MCF 10A (cell line): ENCODE results near the gene WDR49. TPM values are rescaled to one million over a fixed set of nuclear protein-coding genes. Genes with fewer than 3 reads are reported as not detected.

Experiments
- BruUV-seq: library from RNA; stranded (reverse); fragments of 400-500 nt; replicated peaks from 2 replicates; lab custom pipeline; 2021; lab: Mats Ljungman, UMichigan
- CTCF ChIA-PET: fragments of 300-600 bp; sonication (Branson Sonifier 250); formaldehyde crosslinking; extraction: SDS; loops from one replicate; lab custom pipeline; 2021; ENCODE audit warnings: antibody characterized with exemption, inconsistent platforms; lab: Yijun Ruan, JAX
- POLR2A ChIA-PET: fragments of 300-600, 350-650 bp; sonication (Branson Sonifier 250); formaldehyde crosslinking; extraction: SDS; loops from one replicate; lab custom pipeline; 2020; ENCODE audit warnings: antibody characterized with exemption, inconsistent platforms; lab: Yijun Ruan, JAX
- DNase-seq: peaks from one replicate; pipeline ENCODE4 v3.0.0-alpha.2; 2018; ENCODE audit not compliant: unreplicated experiment
- H3K27ac Mint-ChIP-seq: one replicate; pipeline ENCODE4 v1.8.0; 2022; ENCODE audit warnings: mild to moderate bottlenecking, low read depth, mixed read lengths; ENCODE audit not compliant: unreplicated experiment
- H3K27me3 Mint-ChIP-seq: one replicate; pipeline ENCODE4 v1.8.0; 2022; ENCODE audit warnings: mixed read lengths; ENCODE audit not compliant: insufficient read depth, unreplicated experiment
- H3K36me3 Mint-ChIP-seq: one replicate; pipeline ENCODE4 v1.8.0; 2022; ENCODE audit warnings: mild to moderate bottlenecking, moderate library complexity, mixed read lengths; ENCODE audit not compliant: insufficient read depth, unreplicated experiment
- H3K4me1 Mint-ChIP-seq: one replicate; pipeline ENCODE4 v1.8.0; 2022; ENCODE audit warnings: mixed read lengths; ENCODE audit not compliant: insufficient read depth, unreplicated experiment
- H3K4me3 Mint-ChIP-seq: one replicate; pipeline ENCODE4 v1.8.0; 2022; ENCODE audit warnings: mild to moderate bottlenecking, moderate library complexity, mixed read lengths; ENCODE audit not compliant: unreplicated experiment
- H3K9me3 Mint-ChIP-seq: one replicate; pipeline ENCODE4 v1.8.0; 2022; ENCODE audit warnings: mixed read lengths; ENCODE audit not compliant: unreplicated experiment
- CTCF ChIP-seq: fragments of 200-600 bp; IDR thresholded peaks from one replicate; pipeline ENCODE4 v1.8.0; 2022; ENCODE audit warnings: antibody characterized with exemption, mild to moderate bottlenecking; ENCODE audit not compliant: unreplicated experiment
- intact Hi-C: fragments of 100-400 bp; cut with micrococcal nuclease; formaldehyde crosslinking; loops from 2 replicates; pipeline ENCODE4 v1.14.1; 2022
- total RNA-seq: library from RNA; stranded (reverse); gene quantifications from 2 replicates; pipeline ENCODE4 v1.2.3, GENCODE V29; 2022

WDR49 gene
- total RNA-seq, 1 experiment from 2014 or later, result 0.98 TPM

DNA sequence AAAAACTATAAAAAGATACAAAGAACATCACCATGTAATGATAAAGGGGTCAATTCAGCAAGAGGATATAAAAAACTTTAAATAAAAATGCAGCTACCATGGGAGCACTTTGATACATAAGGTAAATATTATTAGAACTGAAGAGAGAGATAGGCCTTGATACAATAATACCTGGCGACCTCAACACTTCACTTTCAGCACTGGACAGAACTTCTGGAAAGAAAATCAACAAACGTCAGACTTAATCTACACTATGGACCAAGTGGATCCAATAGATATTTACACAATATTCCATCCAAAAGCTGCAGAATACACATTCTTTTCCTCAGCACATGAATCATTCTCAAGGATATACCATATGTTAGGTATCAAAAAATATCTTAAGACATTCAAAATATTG, 42.0 kb downstream of the WDR49 start:
- TF ChIP-seq CTCF, result no peak
- Mint-ChIP-seq H3K9me3 (no peaks in the 10 kb centered on the region), H3K36me3 (no peaks in the 10 kb centered on the region), H3K4me1 (no peaks in the 10 kb centered on the region), H3K4me3 (no peak overlapping the region), H3K27me3 (peaks cover 41% of the 10 kb centered on the region), H3K27ac (no peak overlapping the region)
- intact Hi-C loops, result no loop called here
- DNase-seq, result no peak
- no TSS peak for BruUV-seq
- ChIA-PET POLR2A (no interaction called here), CTCF (interaction anchor here (0.6 kb wide), 1 partner anchor 1653 kb away, joined by 3 read pairs; no protein-coding TSS in a partner anchor)

DNA sequence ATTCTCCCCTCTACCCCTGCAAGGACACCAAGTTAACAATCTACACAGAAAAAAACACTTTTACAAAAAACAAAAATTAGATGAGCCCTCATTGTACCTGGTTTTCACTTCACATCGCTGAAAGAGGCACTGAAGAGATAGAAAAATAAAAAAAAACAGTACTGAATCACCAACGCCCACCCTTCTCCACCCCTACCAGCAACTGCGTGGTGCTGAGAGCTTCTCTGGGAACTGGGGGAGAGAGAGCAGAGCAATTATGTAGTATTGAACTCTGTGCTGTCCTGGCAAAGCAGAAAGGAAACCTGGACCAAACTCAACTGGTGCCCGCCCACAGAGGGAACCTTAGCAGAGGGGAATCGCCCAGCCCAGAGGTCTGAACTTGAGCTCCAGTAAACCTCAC, 44.6 kb downstream of the WDR49 start:
- DNase-seq, result no peak
- intact Hi-C loops, result no loop called here
- Mint-ChIP-seq H3K27me3 (peaks cover 38% of the 10 kb centered on the region), H3K4me3 (no peak overlapping the region), H3K36me3 (no peaks in the 10 kb centered on the region), H3K27ac (no peak overlapping the region), H3K4me1 (no peaks in the 10 kb centered on the region), H3K9me3 (no peaks in the 10 kb centered on the region)
- CTCF ChIA-PET, result interaction anchor here (0.6 kb wide), 1 partner anchor 91 kb away, joined by 3 read pairs; no protein-coding TSS in a partner anchor
- no TSS peak for BruUV-seq
- TF ChIP-seq CTCF, result no peak
- POLR2A ChIA-PET, result no interaction called here

- TF ChIP-seq CTCF, result no peak
- no peaks in the 10 kb centered on the region for H3K4me1 Mint-ChIP-seq
- no TSS peak for BruUV-seq
- H3K36me3 Mint-ChIP-seq, result no peaks in the 10 kb centered on the region
- H3K27ac Mint-ChIP-seq, result no peak overlapping the region
- POLR2A ChIA-PET, result no interaction called here
- peaks cover 35% of the 10 kb centered on the region for H3K27me3 Mint-ChIP-seq
- CTCF ChIA-PET, result interaction anchor here (1.6 kb wide), 1 partner anchor 198 kb away, joined by 3 read pairs; no protein-coding TSS in a partner anchor
- intact Hi-C loops, result no loop called here
- no peak for DNase-seq
- H3K9me3 Mint-ChIP-seq, result no peaks in the 10 kb centered on the region
- H3K4me3 Mint-ChIP-seq, result no peak overlapping the region
These were observed 46.9 kb downstream of the WDR49 start for GRCh38 chr3:167606836-167607235.

GRCh38 chr3:167605871-167606270, 47.9 kb downstream of the WDR49 start:
- TF ChIP-seq CTCF, result no peak
- ChIA-PET CTCF (no interaction called here), POLR2A (no interaction called here)
- Mint-ChIP-seq H3K36me3 (no peaks in the 10 kb centered on the region), H3K9me3 (no peaks in the 10 kb centered on the region), H3K4me1 (no peaks in the 10 kb centered on the region), H3K27ac (no peak overlapping the region), H3K4me3 (no peak overlapping the region), H3K27me3 (peaks cover 35% of the 10 kb centered on the region)
- intact Hi-C loops, result no loop called here
- no peak for DNase-seq
- no TSS peak for BruUV-seq
